Measurements from ENCODE around the gene TIMM50.

GRCh38 chr19:39492225-39492624 lies 11.6 kb downstream of the TIMM50 start:
- TF ChIP-seq POLR2A (IDR thresholded peaks at IDR 0.05; ENCODE audit: extremely low read depth, insufficient read length) (no peak), CTCF (IDR thresholded peaks at IDR 0.05; ENCODE audit: low read depth, low read length) (no peak), MYC (IDR thresholded peaks at IDR 0.05; ENCODE audit: low read depth, low read length) (no peak), MAX (IDR thresholded peaks at IDR 0.05; ENCODE audit: low read depth, low read length) (no peak)
